RWPE1 (cell line): ENCODE data around the gene HTRA2.

Experiments used
- CTCF ChIA-PET: fragments of 350-600 bp; sonication (Branson Sonifier 250); formaldehyde crosslinking; extraction: SDS; loops from one replicate; lab custom pipeline; 2021; lab: Yijun Ruan, JAX
- POLR2A ChIA-PET: fragments of 400-600 bp; formaldehyde crosslinking; extraction: SDS; loops from one replicate; lab custom pipeline; 2020; ENCODE audit warnings: antibody characterized with exemption; ENCODE audit not compliant: low non-redundant PET; lab: Yijun Ruan, JAX
- DNase-seq: peaks from one replicate; pipeline ENCODE4 v3.0.0; 2012; ENCODE audit warnings: low spot score
- H3K27ac ChIP-seq: fragments of 450-650 bp; 2 replicates; pipeline ENCODE4 v1.5.1; 2017
- CTCF ChIP-seq: fragments of 450-650 bp; conservative IDR thresholded peaks from 2 replicates; pipeline ENCODE4 v1.5.1; 2017; ENCODE audit warnings: low read depth, mild to moderate bottlenecking

The HTRA2 gene

GRCh38 chr2:74540291-74540690 lies 10.6 kb downstream of the HTRA2 start:
- H3K27ac ChIP-seq: no peak overlapping the region
- ChIA-PET POLR2A (no interaction called here), CTCF (interaction anchor here (0.6 kb wide), 1 partner anchor 33 kb away, joined by 3 read pairs; the partner anchor contains the start of gene PCGF1)
- no peak for DNase-seq
- no peak for TF ChIP-seq CTCF

- CTCF ChIA-PET: no interaction called here
- DNase-seq: no peak
- POLR2A ChIA-PET: no interaction called here
- no peak for TF ChIP-seq CTCF
- no peak overlapping the region for H3K27ac ChIP-seq
Observed at GRCh38 chr2:74542978-74543377, 13.2 kb downstream of the HTRA2 start.

- H3K27ac ChIP-seq: no peak overlapping the region
- no peak for DNase-seq
- ChIA-PET CTCF (interaction anchor here (0.6 to 1.1 kb wide), 5 partner anchors 9 to 193 kb away, joined by 3 to 6 read pairs (median 3); partner anchors contain the start of gene LOXL3), POLR2A (no interaction called here)
- TF ChIP-seq CTCF: no peak; the same call in 1 of the 2 replicates
Observed at GRCh38 chr2:74544634-74545033, 14.9 kb downstream of the HTRA2 start.

- no peak for TF ChIP-seq CTCF
- CTCF ChIA-PET: interaction anchor here (0.7 kb wide), 1 partner anchor 296 kb away, joined by 4 read pairs; no protein-coding TSS in a partner anchor
- no peak overlapping the region for H3K27ac ChIP-seq
- no peak for DNase-seq
- POLR2A ChIA-PET: no interaction called here
Observed at GRCh38 chr2:74546004-74546403, 16.3 kb downstream of the HTRA2 start.

- peak overlapping the region; percentile 65 for H3K27ac ChIP-seq
- CTCF ChIA-PET: interaction anchor here (0.5 to 0.7 kb wide), 2 partner anchors 78 to 98 kb away, joined by 3 to 5 read pairs; no protein-coding TSS in a partner anchor
- POLR2A ChIA-PET: no interaction called here
- no peak for TF ChIP-seq CTCF
- DNase-seq: no peak
Observed at GRCh38 chr2:74548285-74548899, 18.7 kb downstream of the HTRA2 start.

- CTCF ChIA-PET: interaction anchor here (0.6 kb wide), 1 partner anchor 42 kb away, joined by 5 read pairs; the partner anchor contains the start of gene PCGF1
- POLR2A ChIA-PET: no interaction called here
- DNase-seq: peak; percentile 74
- peak overlapping the region; percentile 65 for H3K27ac ChIP-seq
- no peak for TF ChIP-seq CTCF
Observed at GRCh38 chr2:74548900-74549826, 19.4 kb downstream of the HTRA2 start.
